H1 (cell line): ENCODE results near the gene MACC1. TPM values are rescaled to one million over a fixed set of nuclear protein-coding genes. Genes with fewer than 3 reads are reported as not detected.

Source experiments
- CTCF ChIA-PET: fragments of 300-600 bp; sonication (Branson Sonifier 250); formaldehyde crosslinking; loops from one replicate; lab custom pipeline; 2021; ENCODE audit not compliant: partially characterized antibody; lab: Charles Lee
- POLR2A ChIA-PET: fragments of 300-600 bp; sonication (Branson Sonifier 250); formaldehyde crosslinking; loops from one replicate; lab custom pipeline; 2021; ENCODE audit warnings: inconsistent platforms; ENCODE audit not compliant: partially characterized antibody; lab: Charles Lee
- DNase-seq, 2 experiments: peaks; one replicate each; pipeline versions ENCODE4 v3.0.0 to v3.0.0-alpha.2; 2010 to 2022; ENCODE audit warnings: low spot score in 2 of 2, low read depth in 1 of 2, mixed read lengths in 1 of 2
- FAIRE-seq: peaks from 2 replicates; lab custom pipeline; 2011; peaks lifted over from hg19 to GRCh38; lab: Jason Lieb, UNC
- H2AFZ ChIP-seq: 2 replicates; pipeline ENCODE4 v1.8.1; 2012; ENCODE audit warnings: low read length, inconsistent platforms
- H2AK5ac ChIP-seq: 2 replicates; pipeline ENCODE4 v1.6.1; 2013; ENCODE audit warnings: low read depth, low read length
- H2BK120ac ChIP-seq: replicated peaks from 2 replicates; pipeline ENCODE3; 2013; ENCODE audit warnings: low read depth, low read length, inconsistent platforms
- H2BK12ac ChIP-seq: 2 replicates; pipeline ENCODE4 v1.6.1; 2013; ENCODE audit warnings: low read depth, low read length
- H2BK15ac ChIP-seq: 2 replicates; pipeline ENCODE4 v1.6.1; 2013; ENCODE audit warnings: low read length
- H2BK20ac ChIP-seq: 2 replicates; pipeline ENCODE4 v1.6.1; 2013; ENCODE audit warnings: low read length
- H2BK5ac ChIP-seq: 2 replicates; pipeline ENCODE4 v1.6.1; 2013; ENCODE audit warnings: low read depth, low read length
- H3K14ac ChIP-seq: 2 replicates; pipeline ENCODE4 v1.6.1; 2013; ENCODE audit warnings: inconsistent platforms; ENCODE audit not compliant: insufficient read length
- H3K18ac ChIP-seq: 2 replicates; pipeline ENCODE4 v1.6.1; 2013; ENCODE audit warnings: low read length; ENCODE audit errors: extremely low read depth
- H3K23ac ChIP-seq: 2 replicates; pipeline ENCODE4 v1.6.1; 2013; ENCODE audit warnings: inconsistent platforms; ENCODE audit not compliant: insufficient read length
- H3K23me2 ChIP-seq: 2 replicates; pipeline ENCODE4 v1.6.1; 2013; ENCODE audit warnings: low read depth, low read length
- H3K27ac ChIP-seq: 2 replicates; pipeline ENCODE4 v1.6.1; 2011; ENCODE audit warnings: low read depth, low read length, inconsistent platforms
- H3K27me3 ChIP-seq, 4 experiments: replicated peaks in 1 of 4; 1 replicate in 1 of 4; 2 replicates in 3 of 4; pipeline versions ENCODE4 v1.6.1 to v1.8.1; 2011 to 2013; ENCODE audit warnings: low read length in 3 of 4, mild to moderate bottlenecking in 3 of 4, inconsistent platforms in 2 of 4, mixed read lengths in 2 of 4, moderate library complexity in 1 of 4; ENCODE audit not compliant: control insufficient read depth in 3 of 4, insufficient read depth in 3 of 4; ENCODE audit errors: extremely low read depth in 1 of 4
- H3K36me3 ChIP-seq, 4 experiments: 2 replicates each; pipeline versions ENCODE4 v1.6.1 to v1.8.1; 2011 to 2013; ENCODE audit warnings: mild to moderate bottlenecking in 4 of 4, low read length in 3 of 4, moderate library complexity in 2 of 4, control low read depth in 1 of 4, inconsistent platforms in 1 of 4; ENCODE audit not compliant: insufficient read depth in 4 of 4, control insufficient read depth in 2 of 4
- H3K4ac ChIP-seq: replicated peaks from 2 replicates; pipeline ENCODE3; 2013; ENCODE audit warnings: low read length, low read depth, mixed read lengths, inconsistent platforms; ENCODE audit not compliant: insufficient read length
- H3K4me1 ChIP-seq, 4 experiments: replicated peaks in 1 of 4; 1 replicate in 1 of 4; 2 replicates in 3 of 4; pipeline versions ENCODE4 v1.6.1 to v1.8.1; 2011 to 2013; ENCODE audit warnings: low read length in 3 of 4, inconsistent platforms in 2 of 4, mixed read lengths in 1 of 4; ENCODE audit not compliant: insufficient read depth in 4 of 4, control insufficient read depth in 3 of 4
- H3K4me2 ChIP-seq, 2 experiments: 2 replicates each; pipeline versions ENCODE4 v1.6.1 to v1.8.1; 2011 to 2013; ENCODE audit warnings: low read depth in 2 of 2, low read length in 2 of 2, control low read depth in 1 of 2, inconsistent platforms in 1 of 2, mild to moderate bottlenecking in 1 of 2; ENCODE audit not compliant: insufficient read depth in 1 of 2
- H3K4me3 ChIP-seq, 4 experiments: fragments of 200-600, 300-600 bp in 1 of 4; sonication (generic), shearing (Covaris generic), sonication (Bioruptor Twin) in 1 of 4; 2 replicates each; pipeline versions ENCODE4 v1.5.1 to v1.8.1; 2011 to 2016; ENCODE audit warnings: low read length in 4 of 4, low read depth in 3 of 4, control low read depth in 2 of 4, inconsistent platforms in 2 of 4, mild to moderate bottlenecking in 2 of 4, mixed read lengths in 1 of 4, moderate library complexity in 1 of 4; ENCODE audit not compliant: insufficient read depth in 2 of 4; ENCODE audit errors: extremely low read depth in 1 of 4
- H3K56ac ChIP-seq: replicated peaks from 2 replicates; pipeline ENCODE3; 2013; ENCODE audit warnings: low read depth, mild to moderate bottlenecking, mixed read lengths, low read length, inconsistent platforms; ENCODE audit not compliant: insufficient read length
- H3K79me1 ChIP-seq: 2 replicates; pipeline ENCODE4 v1.6.1; 2013; ENCODE audit warnings: low read depth, low read length, control low read depth
- H3K79me2 ChIP-seq, 2 experiments: 2 replicates each; pipeline versions ENCODE4 v1.6.1 to v1.8.1; 2012 to 2013; ENCODE audit warnings: low read length in 2 of 2, mild to moderate bottlenecking in 2 of 2, inconsistent platforms in 1 of 2; ENCODE audit not compliant: insufficient read depth in 2 of 2, control insufficient read depth in 1 of 2
- H3K9ac ChIP-seq, 4 experiments: replicated peaks in 1 of 4; 1 replicate in 1 of 4; 2 replicates in 3 of 4; pipeline versions ENCODE4 v1.6.1 to v1.8.1; 2011 to 2013; ENCODE audit warnings: low read depth in 3 of 4, low read length in 3 of 4, control low read depth in 2 of 4, mild to moderate bottlenecking in 2 of 4, moderate library complexity in 2 of 4, inconsistent platforms in 1 of 4; ENCODE audit errors: extremely low read depth in 1 of 4
- H3K9me3 ChIP-seq, 2 experiments: 2 replicates each; pipeline versions ENCODE4 v1.6.1 to v1.8.1; 2012 to 2013; ENCODE audit warnings: mild to moderate bottlenecking in 2 of 2, moderate library complexity in 2 of 2, control low read depth in 1 of 2, inconsistent platforms in 1 of 2, low read depth in 1 of 2, low read length in 1 of 2, mixed read lengths in 1 of 2; ENCODE audit not compliant: insufficient read depth in 2 of 2
- H4K20me1 ChIP-seq, 2 experiments: replicated peaks in 1 of 2; 2 replicates each; pipeline versions ENCODE3 to v1.8.1; 2011 to 2013; ENCODE audit warnings: inconsistent platforms in 2 of 2, low read length in 2 of 2, mild to moderate bottlenecking in 1 of 2; ENCODE audit not compliant: insufficient read depth in 2 of 2, control insufficient read depth in 1 of 2
- H4K5ac ChIP-seq: 2 replicates; pipeline ENCODE4 v1.6.1; 2013; ENCODE audit warnings: low read length, low read depth, mixed read lengths, inconsistent platforms; ENCODE audit not compliant: insufficient read length
- H4K8ac ChIP-seq: 2 replicates; pipeline ENCODE4 v1.8.0; 2013; ENCODE audit warnings: mild to moderate bottlenecking, moderate library complexity, low read length, inconsistent platforms; ENCODE audit not compliant: insufficient read depth; ENCODE audit errors: extremely low read depth
- H4K91ac ChIP-seq: replicated peaks from 2 replicates; pipeline ENCODE3; 2013; ENCODE audit warnings: low read length, mixed read lengths, inconsistent platforms; ENCODE audit not compliant: insufficient read length
- WGBS, 2 experiments: shearing (Covaris generic) in 1 of 2; methylation state at CpG; one replicate each; pipeline versions ENCODE4 v1.1.6 to v1.1.7; 2013 to 2015; ENCODE audit warnings: low lambda C conversion rate in 2 of 2, mixed read lengths in 2 of 2, inconsistent platforms in 1 of 2, low coverage in 1 of 2, missing lambda C conversion rate in 1 of 2; ENCODE audit not compliant: insufficient replicate concordance in 2 of 2, insufficient coverage in 1 of 2, insufficient read length in 1 of 2; ENCODE audit errors: extremely low coverage in 1 of 2, missing lambda C conversion rate in 1 of 2; 5-methylcytosine and 5-hydroxymethylcytosine counted together
- polyA plus RNA-seq, 7 experiments: library from polyadenylated mRNA; depleted of rRNA in 3 of 7; stranded (reverse) in 5 of 7; unstranded in 2 of 7; fragments of >200 nt in 5 of 7; fragments of 200-250 nt in 2 of 7; gene quantifications; 1 replicate in 5 of 7; 2 replicates in 1 of 7; 4 replicates in 1 of 7; pipeline versions ENCODE4 v1.2.1 to v1.2.3, GENCODE V29; 2011 to 2013; ENCODE audit warnings: missing spikeins in 2 of 7, mixed read lengths in 2 of 7
- total RNA-seq: library from RNA; stranded (reverse); fragmentation: NEBNext Ultra II Directional; extraction: Animal tissue kit (Norgen Biotek cat#: 25700); gene quantifications from 2 replicates; pipeline ENCODE4 v1.2.1, GENCODE V29; 2021

The MACC1 gene
- total and polyA plus RNA-seq, 2 of the 8 experiments (the other 6 are each of a cell fraction or from before 2014, with no cell fraction given) = 2.0 to 17.2 TPM

- Histone ChIP-seq H3K14ac (no peak overlapping the region), H3K4ac (no peak overlapping the region), H2AK5ac (no peak overlapping the region), H2BK5ac (no peak overlapping the region), H3K23ac (no peak overlapping the region), H4K8ac (no peak overlapping the region), H3K79me2 (0 out of 4 replicates have a peak, but pooled peaks cover 0 to 15% of the 10 kb centered on the region in 2 experiments), H3K4me1 (peaks cover 0 to 8% (median 7%) of the 10 kb centered on the region in 4 experiments; a peak in 4 of 7 replicates), H3K18ac (no peak overlapping the region), H2BK120ac (no peak overlapping the region), H3K4me2 (peak overlapping the region; percentile 54 to 60; a peak in 3 of 4 replicates), H4K20me1 (no peaks in the 10 kb centered on the region), H3K9me3 (no peaks in the 10 kb centered on the region), H2BK20ac (no peak overlapping the region), H2BK15ac (no peak overlapping the region), H3K4me3 (peak overlapping the region in 2 of 4 experiments; percentile 31 to 60; a peak in 4 of 8 replicates), H3K27me3 (no peaks in the 10 kb centered on the region), H2BK12ac (no peak overlapping the region), H2AFZ (no peak overlapping the region), H3K36me3 (no peaks in the 10 kb centered on the region), H3K27ac (no peak overlapping the region), H3K23me2 (no peaks in the 10 kb centered on the region), H4K91ac (no peak overlapping the region), H4K5ac (no peak overlapping the region), H3K56ac (no peak overlapping the region), H3K9ac (no peak overlapping the region), H3K79me1 (no peaks in the 10 kb centered on the region)
- FAIRE-seq (no peak), DNase-seq (no peak)
- WGBS, 2 experiments = 92% methylated on average over 1 of the region's 1 CpG; no CpG with 5 or more reads in 1 of the 2 experiments
- ChIA-PET CTCF (interaction anchor here (1.1 to 1.9 kb wide), 3 partner anchors 12 to 382 kb away, joined by 3 to 6 read pairs (median 6); no protein-coding TSS in a partner anchor), POLR2A (interaction anchor here (0.6 to 0.9 kb wide), 3 partner anchors 9 to 1860 kb away, joined by 3 to 4 read pairs (median 3); no protein-coding TSS in a partner anchor)
Observed at GRCh38 chr7:20216406-20217036, 663 bp downstream of the MACC1 start.
